DMS 273 treated with DMSO at 0.1 percent for 48 hours (cell line): ENCODE data around the gene STK17A.

ENCODE experiments used
- DNase-seq: peaks from one replicate; lab custom pipeline; 2025; lab: John Stamatoyannopoulos, UW

STK17A gene

DNA sequence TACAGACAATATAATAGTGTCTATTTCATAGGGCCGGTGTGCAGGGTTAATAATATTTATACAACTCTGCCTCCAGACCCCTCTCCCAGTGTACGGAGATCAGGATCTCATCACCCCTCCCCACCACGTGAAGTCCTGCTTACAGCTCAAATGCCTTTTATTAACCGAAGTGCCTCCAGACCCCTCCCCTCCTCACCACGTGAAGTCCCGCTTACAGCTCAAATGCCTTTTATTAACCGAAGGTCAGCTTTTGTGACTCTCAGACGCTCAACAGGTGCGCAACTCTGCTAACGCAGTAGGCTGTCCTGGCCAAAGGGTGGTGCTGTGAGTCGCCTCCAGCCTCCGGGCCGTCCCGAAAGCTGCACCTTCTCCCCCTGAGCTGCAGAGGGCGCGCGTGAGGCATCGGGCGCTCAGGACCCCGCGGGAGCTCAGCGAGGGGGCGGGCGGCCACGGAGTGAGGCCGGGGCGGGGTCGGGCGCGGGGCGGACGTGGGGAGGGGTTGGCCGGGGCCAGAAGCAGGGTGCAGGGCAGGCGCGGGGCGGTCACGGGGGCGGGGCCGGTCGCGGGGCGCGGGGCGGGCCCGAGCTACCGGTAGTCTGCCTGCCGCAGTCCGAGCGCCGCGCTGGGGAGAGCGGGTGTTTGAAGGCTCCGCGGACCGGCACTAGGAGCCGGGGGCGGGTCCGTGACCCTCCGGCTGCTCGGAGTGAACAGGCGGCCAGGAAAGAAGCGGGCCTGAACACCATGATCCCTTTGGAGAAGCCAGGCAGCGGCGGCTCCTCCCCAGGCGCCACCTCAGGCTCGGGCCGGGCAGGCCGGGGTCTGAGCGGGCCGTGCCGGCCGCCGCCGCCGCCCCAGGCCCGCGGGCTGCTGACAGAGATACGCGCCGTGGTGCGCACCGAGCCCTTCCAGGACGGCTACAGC lies at the start of gene STK17A:
Gene STK17A, plus strand, starts transcription at position 606 of the 921 bp plus-strand sequence. Its CDS starts 136 bp downstream, at position 742.
- DNase-seq = peak; percentile 92

DNA sequence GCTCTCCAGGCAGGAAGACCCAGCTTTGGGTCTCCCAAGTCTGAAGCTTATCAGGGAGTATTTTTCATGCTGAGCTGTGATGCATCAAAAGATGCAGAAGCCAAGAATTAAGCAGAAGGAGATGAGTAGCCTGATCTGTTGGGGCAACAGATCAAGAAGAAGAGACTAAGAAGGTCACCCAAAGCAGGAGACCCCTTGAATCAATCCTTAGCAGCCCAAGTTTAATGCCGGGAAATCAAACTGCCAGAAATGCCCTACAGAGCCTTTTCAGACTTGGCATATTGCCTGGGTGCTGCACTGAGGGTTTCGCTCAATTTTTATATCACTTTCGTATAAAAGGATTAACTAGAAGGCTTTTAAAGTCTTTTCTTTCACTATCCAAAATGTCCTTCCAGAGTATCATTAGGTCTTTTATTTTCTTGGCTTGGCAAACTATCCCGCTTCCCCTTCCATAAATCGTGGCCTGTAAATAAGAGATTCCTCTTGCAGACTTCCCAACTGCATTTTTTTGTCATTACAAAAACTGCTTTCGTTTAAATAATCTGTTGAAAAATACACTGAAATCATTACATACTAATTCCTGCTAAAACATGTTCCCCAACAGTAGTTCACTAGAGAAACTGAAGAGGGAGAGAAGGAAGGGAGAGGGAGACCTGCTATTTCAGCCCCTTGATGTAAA lies 49.0 kb upstream of the STK17A start:
- no peak for DNase-seq

DNA sequence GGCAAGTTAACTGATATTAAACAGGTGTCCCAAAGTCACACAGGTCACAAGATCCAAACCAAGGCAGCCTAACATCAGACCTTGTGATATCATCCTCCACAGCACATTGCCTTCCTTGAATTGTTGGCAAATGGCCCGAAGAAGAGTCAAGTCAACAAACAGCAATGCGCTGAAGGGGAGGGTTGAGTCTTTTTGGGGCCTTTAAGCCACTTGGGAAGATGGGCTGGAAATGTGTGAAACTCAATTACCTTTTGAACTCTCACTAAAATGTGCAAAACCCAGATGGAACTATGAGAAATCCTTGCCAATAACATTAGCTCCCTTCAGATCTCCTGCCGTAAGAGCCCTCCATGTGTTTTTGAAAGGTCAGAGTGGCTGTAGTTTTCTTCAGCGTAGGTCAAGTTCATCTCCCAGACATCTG lies 47.9 kb upstream of the STK17A start:
- DNase-seq = no peak

DNA sequence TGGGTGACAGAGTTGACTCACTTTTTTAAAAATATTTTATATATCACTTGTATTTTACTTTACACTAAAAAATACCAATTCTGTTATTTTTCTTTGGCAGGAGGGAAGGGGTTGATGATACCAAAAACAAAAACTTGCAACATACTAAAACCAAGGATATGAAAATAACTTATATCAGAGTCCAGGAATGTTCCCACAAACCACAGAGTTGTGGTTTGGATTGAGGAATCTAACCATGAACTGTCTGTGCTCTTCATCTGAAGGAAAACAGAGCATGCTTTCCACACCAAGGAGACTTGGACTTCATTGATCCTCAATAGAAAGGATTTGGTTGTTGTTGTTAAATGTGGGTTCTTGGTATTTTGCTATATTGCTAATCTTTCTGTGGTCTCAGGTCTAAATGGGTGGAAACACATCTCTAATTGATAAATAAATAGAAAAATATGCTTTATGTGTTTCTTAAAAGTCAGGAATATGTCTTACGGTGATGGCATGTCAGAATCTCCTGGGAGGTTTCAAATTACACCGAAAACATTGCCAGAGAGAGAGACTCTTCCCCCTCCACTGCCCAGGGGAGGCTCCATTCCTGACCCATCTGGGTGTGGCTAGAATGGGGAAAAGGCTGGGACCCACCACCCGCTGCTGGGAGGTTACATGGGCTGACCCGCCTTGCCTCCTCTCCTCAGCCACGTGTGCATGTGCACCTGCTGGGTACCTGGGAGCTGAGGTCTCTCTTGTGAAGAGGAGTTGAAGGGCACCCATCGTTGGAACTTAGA lies 46.9 kb upstream of the STK17A start:
- DNase-seq = no peak

DNA sequence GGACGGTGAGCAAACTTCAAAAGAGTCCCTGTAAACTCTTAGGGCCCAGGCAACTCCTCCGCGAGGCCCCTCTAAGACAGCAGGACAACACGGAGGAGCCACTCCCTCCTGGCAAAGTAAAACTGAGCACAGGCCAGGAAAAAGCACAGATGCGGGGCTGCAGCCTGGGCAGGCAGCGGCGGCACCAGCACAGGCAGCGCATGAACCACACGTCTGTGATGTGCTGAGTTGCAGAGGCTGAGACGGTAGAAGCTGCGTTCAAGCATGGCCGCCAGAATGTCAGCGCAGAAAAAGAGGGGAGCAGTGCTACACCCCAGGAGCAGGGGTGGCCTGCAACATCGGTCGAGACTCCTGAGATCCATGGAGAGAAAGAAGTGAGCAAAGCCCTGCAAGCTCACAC lies 46.1 kb upstream of the STK17A start:
- DNase-seq = no peak

DNA sequence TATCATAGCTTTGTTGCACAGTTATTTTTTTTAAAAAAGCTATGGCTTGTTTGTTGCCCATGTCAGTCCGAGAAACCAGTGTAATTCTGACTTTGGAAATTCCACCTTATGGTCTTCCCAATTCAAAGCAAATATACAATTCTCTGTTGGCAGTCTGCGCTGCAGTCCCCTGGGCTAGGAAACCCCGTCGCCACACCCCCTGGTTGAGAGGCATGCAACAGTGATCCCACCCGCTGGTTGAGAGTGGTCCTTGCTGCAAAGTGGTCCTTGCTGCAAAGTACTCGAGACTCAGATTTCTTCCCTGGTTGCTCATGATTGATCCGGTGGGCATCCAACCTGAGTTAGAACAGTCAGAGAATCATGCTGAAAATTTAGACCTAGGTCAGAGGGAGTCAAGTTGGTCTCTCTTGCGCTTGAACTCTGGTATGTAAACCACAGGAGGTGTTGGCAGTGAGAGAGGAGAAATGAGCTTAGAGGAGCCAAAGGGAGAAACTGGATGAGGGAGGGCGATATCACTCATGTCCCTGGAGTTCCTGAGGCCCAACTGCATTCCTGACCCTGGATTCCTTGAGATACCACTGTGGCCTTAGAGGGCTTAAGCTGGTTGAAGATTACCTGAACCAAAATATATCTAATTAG lies 45.0 kb upstream of the STK17A start:
- no peak for DNase-seq

DNA sequence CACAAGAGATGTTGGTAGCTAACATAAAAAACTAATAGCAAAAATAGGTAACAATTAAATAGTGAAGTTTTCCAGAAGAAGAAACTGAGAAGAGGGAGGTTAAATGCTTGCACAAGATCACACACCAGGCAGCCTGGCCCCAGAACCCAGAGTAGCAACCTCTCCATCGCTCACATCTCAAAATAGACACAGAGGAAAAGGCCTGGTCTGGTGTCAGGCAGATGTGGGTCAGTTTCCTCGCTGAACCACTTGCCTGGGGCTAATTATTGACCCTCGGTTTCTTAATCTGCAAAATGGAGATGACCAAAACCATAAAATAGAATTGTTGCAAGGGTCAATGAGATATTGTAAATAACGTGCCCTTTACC lies 44.5 kb upstream of the STK17A start:
- DNase-seq = no peak

DNA sequence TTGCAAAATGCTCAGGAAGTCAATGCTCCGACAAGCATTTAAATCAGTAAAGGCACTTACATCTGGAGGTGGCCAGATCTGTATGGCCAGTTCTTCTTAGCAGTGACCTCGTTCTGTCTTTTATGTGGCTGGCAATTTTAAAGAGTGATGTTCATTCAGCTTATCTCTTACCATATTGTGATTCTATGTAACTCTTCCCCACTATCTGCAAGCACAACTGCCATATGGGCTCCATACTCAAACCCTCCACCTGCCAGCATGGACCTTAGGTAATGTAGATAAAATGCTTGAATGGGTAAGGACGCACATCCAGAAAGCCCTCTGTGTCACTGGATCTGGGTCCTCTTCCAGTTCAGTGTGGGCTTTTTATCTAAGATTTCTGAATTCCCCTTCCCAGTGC lies 42.4 kb upstream of the STK17A start:
- DNase-seq = no peak

DNA sequence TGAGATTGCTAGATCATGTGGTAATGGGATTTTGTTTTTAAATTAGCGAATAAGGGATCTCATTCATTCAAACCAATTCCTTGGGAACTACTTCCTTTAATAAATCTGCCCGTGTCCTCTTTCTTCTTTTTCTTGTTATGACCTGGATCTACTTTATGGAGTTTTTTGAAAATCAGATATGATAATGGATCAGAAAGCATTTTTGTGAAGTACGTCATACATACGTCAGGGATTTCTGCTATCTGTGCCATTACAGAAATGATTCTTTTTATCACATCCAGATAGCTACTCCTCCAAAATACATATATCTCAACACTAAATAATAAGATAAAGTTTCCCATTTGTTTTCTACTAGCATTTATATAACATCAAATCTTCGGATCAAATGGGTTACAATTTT lies 40.2 kb upstream of the STK17A start:
- DNase-seq = no peak

DNA sequence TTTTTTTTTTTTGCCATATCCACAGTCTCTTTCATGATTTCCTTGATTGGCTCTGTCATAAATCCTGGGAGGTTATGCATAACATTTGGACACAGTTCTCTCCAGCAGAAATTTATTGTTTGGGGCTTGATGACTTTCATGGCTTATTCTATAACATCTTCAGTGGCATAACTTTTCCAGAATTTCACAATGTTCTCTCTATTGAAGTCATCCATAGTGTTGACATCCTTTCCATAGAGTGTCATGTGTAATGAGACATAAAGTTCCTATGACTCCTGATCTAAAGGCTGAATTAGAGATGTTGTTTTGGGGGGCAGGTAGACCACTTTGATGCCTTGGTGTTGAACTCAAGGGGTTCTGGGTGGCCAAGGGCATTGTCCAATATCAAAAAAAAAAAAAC lies 36.7 kb upstream of the STK17A start:
- DNase-seq = no peak

DNA sequence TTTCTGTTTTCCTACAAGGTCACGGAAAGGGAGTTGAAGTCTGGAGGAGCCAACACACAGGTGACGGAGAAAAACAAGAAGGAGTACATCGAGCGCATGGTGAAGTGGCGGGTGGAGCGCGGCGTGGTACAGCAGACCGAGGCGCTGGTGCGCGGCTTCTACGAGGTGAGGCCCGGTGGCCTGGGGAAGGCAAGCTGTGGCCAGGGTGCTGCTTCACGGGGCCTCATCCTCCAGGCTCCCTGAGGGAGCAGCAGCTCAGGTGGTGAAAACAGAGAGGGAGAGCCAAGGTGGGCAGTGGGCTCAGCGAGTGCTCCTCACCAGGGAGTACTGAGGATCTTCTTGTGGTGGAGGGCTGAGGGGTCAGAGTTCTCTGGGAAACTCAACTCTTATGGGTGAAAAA lies 32.5 kb upstream of the STK17A start:
- DNase-seq = no peak

DNA sequence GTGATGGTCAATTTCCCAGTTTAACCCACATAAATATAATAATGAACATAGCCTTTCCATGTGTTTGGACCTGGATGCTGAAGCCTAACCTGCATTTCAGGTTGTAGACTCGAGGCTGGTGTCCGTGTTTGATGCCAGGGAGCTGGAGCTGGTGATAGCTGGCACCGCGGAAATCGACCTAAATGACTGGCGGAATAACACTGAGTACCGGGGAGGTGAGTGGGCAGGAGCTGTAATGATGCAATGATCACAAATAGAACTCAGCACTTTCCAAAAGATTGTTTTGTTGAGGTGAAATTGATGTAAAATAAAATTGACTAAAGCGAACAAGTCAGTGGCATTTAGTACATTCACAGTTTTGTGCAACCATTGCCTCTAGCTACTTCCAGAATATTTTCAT lies 30.8 kb upstream of the STK17A start:
- no peak for DNase-seq

DNA sequence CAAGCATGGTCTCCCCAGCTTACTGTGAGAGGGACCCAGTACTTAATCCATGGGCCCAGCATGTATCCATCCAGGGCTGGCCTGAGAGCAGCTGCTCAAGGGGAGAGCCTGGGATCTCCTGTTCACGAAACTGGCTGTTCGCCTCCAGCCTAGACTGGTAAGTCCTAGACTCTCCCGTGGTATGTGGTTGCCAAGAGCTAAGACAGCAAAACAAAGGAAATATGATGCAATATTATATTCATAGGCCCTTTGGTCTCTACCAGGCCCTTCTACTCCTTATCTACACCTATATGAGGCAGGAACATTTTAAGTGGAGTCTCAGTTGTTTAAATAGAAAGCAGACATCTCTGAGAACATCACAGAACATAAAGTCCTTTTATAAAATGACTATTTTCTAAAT lies 28.9 kb upstream of the STK17A start:
- DNase-seq = no peak

DNA sequence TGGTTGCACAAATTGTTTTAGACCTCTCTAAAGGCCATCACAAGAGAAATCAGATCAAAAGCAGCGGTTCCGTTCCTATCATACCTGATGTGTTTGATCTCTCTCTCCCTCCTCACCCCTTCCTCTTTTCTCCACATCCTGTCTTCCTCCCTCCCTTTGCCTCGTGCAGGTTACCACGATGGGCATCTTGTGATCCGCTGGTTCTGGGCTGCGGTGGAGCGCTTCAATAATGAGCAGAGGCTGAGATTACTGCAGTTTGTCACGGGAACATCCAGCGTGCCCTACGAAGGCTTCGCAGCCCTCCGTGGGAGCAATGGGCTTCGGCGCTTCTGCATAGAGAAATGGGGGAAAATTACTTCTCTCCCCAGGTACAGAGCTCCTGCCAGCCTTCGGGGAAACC lies 28.5 kb upstream of the STK17A start:
- DNase-seq = no peak

DNA sequence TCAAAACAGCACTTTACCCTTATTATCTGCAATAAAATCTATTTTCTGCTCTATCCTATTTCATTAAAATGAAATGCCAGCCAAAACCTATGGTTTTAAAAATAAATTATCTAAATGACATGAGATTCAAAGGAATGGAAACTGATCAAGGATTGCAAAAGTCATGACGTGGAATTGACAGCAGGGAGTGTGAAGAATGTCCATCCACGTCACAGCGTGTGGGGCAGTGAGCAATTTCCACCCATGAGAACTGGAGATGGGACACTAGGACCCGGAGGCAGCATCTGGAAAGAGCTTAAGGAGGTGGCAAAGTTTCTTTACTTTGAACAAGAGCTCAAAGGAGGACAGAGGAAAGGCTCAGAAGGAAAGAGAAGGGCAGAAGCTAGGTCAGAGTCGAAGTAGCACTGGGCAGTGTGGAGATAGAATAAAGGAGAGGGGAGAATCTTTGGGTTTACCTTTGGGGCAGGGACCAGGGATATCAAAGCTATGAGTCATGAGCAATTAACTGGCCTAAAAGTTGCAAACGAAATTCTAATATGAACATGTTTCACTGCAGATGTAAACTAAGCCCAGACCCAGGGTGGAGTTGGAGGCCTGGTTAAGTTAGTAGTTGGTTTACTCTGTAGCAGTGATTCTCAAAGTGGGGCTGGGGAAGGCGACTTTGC lies 24.9 kb upstream of the STK17A start:
- no peak for DNase-seq

DNA sequence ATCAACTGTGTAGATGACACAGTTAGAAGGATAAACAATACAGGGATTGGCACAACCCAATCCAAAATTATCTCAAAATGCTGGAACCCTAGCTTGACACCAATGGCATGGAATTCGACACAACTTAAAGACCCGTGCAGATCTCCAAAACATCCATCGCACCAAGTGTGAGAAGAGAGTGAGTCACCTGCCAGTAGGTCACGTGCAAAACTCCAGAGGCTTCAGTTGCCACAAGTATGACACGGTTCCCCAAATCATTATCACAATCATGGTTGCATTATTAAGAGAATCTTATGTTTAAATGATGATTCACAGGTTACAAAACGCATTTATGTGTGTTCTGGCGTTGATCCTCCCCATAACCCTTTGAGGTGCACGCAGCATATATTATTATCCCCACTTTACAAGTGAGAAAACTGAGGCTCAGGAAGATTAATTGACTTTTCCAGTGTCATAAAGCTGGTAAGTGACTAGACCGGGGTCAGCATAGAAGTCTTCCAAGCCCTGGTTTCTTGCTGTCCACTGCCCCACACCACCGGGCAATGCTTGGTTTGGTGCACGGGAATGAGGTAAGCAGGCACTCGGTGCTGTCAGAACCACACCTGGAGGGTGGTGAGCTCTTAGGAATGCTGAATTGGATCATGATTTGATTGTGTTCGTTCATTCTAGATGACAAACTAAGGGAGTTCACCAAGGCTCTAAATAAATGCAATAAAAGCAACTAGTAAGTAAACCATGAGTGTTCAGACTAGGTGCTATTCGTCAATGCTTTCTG lies 23.6 kb upstream of the STK17A start:
- no peak for DNase-seq

DNA sequence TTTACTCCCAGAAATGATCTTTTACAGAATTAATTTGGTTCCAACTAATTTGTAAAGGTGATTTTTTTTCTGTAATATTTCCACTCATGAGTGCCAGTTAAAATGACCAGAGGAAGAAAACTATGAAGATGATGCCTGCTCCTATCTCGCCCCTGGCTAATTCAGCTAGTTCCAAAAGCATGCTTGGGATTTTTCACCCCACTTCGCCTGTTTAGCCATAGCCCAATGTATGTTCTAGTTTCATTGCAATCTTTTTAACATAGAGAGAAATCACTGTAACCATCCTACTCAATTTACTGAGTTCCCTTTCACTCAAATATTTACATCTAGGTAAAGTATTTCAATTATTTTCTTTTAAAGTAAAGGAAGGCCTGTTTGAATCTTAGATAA lies 23.0 kb upstream of the STK17A start:
- DNase-seq = no peak

DNA sequence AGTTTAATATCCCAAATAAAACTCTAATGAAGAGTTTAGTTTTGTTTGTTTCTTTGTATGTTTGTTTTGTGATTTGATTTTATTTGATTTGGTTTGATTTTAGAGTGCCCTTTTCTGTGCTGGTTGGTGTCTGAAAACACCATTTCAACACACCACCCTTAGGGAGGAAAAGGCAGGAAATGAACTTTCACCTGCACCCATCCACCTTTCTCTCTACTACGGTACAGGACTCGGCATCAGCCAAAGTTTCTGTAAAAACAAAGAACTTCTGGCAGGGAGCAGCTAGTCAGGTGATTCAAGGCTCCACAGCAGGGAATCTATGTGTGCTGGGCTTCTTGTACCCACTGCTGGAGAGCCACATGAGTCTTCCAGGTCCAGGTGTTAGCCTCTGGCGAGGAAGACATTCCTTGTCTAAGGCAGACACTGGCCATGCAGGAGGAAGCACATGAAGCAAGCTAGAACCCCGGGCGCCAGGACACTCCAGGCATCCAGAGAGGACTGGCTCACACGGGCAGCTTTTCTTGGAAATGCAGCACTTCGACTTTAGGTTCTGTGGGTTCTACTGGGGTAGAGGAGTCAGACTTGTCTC lies 22.1 kb upstream of the STK17A start:
- no peak for DNase-seq

DNA sequence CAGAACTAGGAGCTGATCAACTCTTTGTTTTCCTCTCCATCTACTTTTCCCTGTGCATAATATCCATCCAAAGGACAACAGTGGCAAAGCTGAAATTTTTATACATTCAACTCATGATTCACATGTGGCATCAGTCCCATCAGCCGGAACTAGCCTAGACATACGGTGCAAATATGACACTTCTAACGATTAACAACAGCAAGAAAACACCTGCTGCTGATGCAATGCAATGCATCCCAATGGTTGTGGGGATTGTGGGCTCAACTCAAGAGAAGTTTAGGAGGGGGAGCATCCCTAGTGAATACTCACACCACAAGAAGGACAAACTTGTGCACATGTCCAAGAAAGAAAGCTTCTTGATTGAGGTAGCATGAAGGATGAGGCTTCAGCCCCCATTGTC lies 20.5 kb upstream of the STK17A start:
- DNase-seq = no peak

DNA sequence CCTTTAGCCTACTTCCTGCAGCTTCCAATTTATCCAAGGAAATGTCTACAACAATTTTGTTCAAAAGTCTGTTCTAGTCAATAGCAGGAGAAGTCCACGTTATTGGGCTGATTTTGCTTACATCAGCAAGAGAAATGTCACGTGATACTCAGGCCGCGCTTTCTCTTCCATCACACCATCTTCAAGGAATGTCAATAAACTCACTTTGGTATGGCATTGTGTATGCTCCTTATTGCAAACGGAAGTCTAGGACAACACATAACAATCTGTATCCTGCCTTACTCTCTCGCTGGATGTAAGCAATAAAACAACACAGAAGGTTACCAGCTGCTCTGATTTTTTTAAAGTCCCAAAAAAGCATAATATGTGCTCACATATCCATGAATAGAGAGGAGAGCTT lies 17.1 kb upstream of the STK17A start:
- no peak for DNase-seq

DNA sequence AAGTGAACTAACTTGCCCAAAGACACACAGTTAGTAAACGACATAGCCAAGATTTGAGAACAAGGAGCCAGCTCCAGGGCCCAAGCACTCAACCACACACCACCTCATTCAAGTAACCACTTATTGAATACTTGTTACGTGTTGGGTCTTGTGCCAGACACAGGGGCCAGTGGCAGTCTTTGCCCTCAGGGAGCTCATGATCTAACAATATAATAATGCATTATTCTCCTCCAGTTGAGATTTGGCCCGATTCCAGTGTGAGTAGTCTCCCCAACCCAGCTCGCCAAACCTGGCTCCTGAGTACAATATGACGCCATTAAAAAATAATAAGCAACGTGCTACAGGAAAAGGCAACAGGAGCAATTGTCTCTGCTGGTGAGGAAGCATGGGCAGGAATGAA lies 14.4 kb upstream of the STK17A start:
- no peak for DNase-seq
